Neuronal stem cell (in vitro differentiated cells): ENCODE measurements around the gene ERC2.

Experiments
- DNase-seq: peaks from one replicate; pipeline ENCODE4 v3.0.0-alpha.2; 2013; ENCODE audit warnings: low spot score
- H2AFZ ChIP-seq: one replicate; pipeline ENCODE4 v1.6.1; 2013; ENCODE audit warnings: mild to moderate bottlenecking, low read length, inconsistent platforms
- H2AK5ac ChIP-seq: 2 replicates; pipeline ENCODE4 v1.6.1; 2013; ENCODE audit warnings: low read depth, mild to moderate bottlenecking, inconsistent platforms, low read length, moderate library complexity, mixed read lengths
- H2BK120ac ChIP-seq: 2 replicates; pipeline ENCODE4 v1.6.1; 2013; ENCODE audit warnings: low read depth, mild to moderate bottlenecking, inconsistent platforms, low read length, moderate library complexity, mixed read lengths
- H2BK12ac ChIP-seq: one replicate; pipeline ENCODE4 v1.6.1; 2013; ENCODE audit warnings: low read length, inconsistent platforms
- H2BK15ac ChIP-seq: 2 replicates; pipeline ENCODE4 v1.6.1; 2013; ENCODE audit warnings: mild to moderate bottlenecking, low read length, inconsistent platforms, mixed read lengths
- H2BK5ac ChIP-seq: one replicate; pipeline ENCODE4 v1.6.1; 2013; ENCODE audit warnings: inconsistent platforms, mild to moderate bottlenecking, low read length, moderate library complexity
- H3K14ac ChIP-seq: one replicate; pipeline ENCODE4 v1.6.1; 2013; ENCODE audit warnings: low read length, inconsistent platforms
- H3K18ac ChIP-seq: 2 replicates; pipeline ENCODE4 v1.6.1; 2013; ENCODE audit warnings: low read length, inconsistent platforms
- H3K23ac ChIP-seq: 2 replicates; pipeline ENCODE4 v1.6.1; 2013; ENCODE audit warnings: low read depth, mild to moderate bottlenecking, mixed read lengths, low read length, inconsistent platforms; ENCODE audit not compliant: poor library complexity
- H3K27ac ChIP-seq: replicated peaks from 3 replicates; pipeline ENCODE4 v1.5.1; 2013; ENCODE audit warnings: low read length, inconsistent platforms
- H3K27me3 ChIP-seq, 3 experiments: 2 replicates each; pipeline ENCODE4 v1.6.1; 2013; ENCODE audit warnings: low read length in 3 of 3, mild to moderate bottlenecking in 2 of 3, inconsistent platforms in 1 of 3, low read depth in 1 of 3, mixed read lengths in 1 of 3, moderate library complexity in 1 of 3; ENCODE audit not compliant: control insufficient read depth in 3 of 3, insufficient read depth in 3 of 3
- H3K36me3 ChIP-seq, 2 donors: replicated peaks in 1 of 2; 2 replicates each; pipeline ENCODE4 v1.6.1; 2013; ENCODE audit warnings: low read length in 2 of 2; ENCODE audit not compliant: control insufficient read depth in 2 of 2, insufficient read depth in 2 of 2
- H3K4ac ChIP-seq: 2 replicates; pipeline ENCODE4 v1.6.1; 2013; ENCODE audit warnings: inconsistent platforms, mild to moderate bottlenecking, low read length, moderate library complexity
- H3K4me1 ChIP-seq, 2 donors: 1 replicate in 1 of 2; 2 replicates in 1 of 2; pipeline ENCODE4 v1.6.1; 2013; ENCODE audit warnings: low read length in 2 of 2, low read depth in 1 of 2; ENCODE audit not compliant: control insufficient read depth in 2 of 2, insufficient read depth in 1 of 2
- H3K4me2 ChIP-seq: one replicate; pipeline ENCODE4 v1.6.1; 2013; ENCODE audit warnings: mild to moderate bottlenecking, low read length, inconsistent platforms; ENCODE audit not compliant: insufficient read depth, poor library complexity, severe bottlenecking
- H3K4me3 ChIP-seq, 2 donors: 2 replicates each; pipeline ENCODE4 v1.5.1; 2013; ENCODE audit warnings: low read length in 2 of 2, mild to moderate bottlenecking in 2 of 2, inconsistent platforms in 1 of 2, moderate library complexity in 1 of 2
- H3K79me1 ChIP-seq: one replicate; pipeline ENCODE4 v1.6.1; 2013; ENCODE audit warnings: low read depth, mild to moderate bottlenecking, inconsistent platforms, low read length, moderate library complexity
- H3K9ac ChIP-seq: one replicate; pipeline ENCODE4 v1.6.1; 2013; ENCODE audit warnings: mild to moderate bottlenecking, low read depth, low read length, inconsistent platforms; ENCODE audit not compliant: poor library complexity
- H3K9me3 ChIP-seq, 2 donors: replicated peaks in 1 of 2; 2 replicates each; pipeline versions ENCODE3 to v1.6.1; 2013; ENCODE audit warnings: low read length in 2 of 2, mild to moderate bottlenecking in 2 of 2, inconsistent platforms in 1 of 2, low read depth in 1 of 2, mixed read lengths in 1 of 2, moderate library complexity in 1 of 2; ENCODE audit not compliant: control insufficient read depth in 2 of 2, insufficient read depth in 1 of 2
- H4K8ac ChIP-seq: one replicate; pipeline ENCODE4 v1.6.1; 2013; ENCODE audit warnings: low read depth, mild to moderate bottlenecking, inconsistent platforms, low read length, moderate library complexity
- H4K91ac ChIP-seq: one replicate; pipeline ENCODE4 v1.6.1; 2013; ENCODE audit warnings: low read length, low read depth, mild to moderate bottlenecking, inconsistent platforms; ENCODE audit not compliant: poor library complexity
- WGBS, 2 donors: extraction: QIAGEN DNeasy Blood & Tissue Kit; methylation state at CpG; one replicate each; pipeline ENCODE4 v1.1.7; 2013; ENCODE audit warnings: missing lambda C conversion rate in 2 of 2, mixed read lengths in 1 of 2; ENCODE audit not compliant: insufficient read length in 2 of 2, insufficient replicate concordance in 1 of 2; ENCODE audit errors: extremely low coverage in 2 of 2; 5-methylcytosine and 5-hydroxymethylcytosine counted together

The ERC2 gene

GRCh38 chr3:55620351-55621025, 847.8 kb downstream of the ERC2 start:
- DNase-seq: no peak
- Histone ChIP-seq H3K4ac (no peak overlapping the region), H4K8ac (no peak overlapping the region), H3K27me3 (no peaks in the 10 kb centered on the region), H2AFZ (no peak overlapping the region), H3K9ac (no peak overlapping the region), H2BK12ac (no peak overlapping the region), H3K9me3 (peaks cover 0 to 3% of the 10 kb centered on the region in 2 donors), H3K4me1 (peaks cover 4 to 6% of the 10 kb centered on the region in 2 donors), H3K4me3 (no peak overlapping the region), H4K91ac (no peak overlapping the region), H3K36me3 (no peaks in the 10 kb centered on the region), H3K14ac (no peak overlapping the region), H3K79me1 (no peaks in the 10 kb centered on the region), H3K27ac (no peak overlapping the region), H3K4me2 (no peak overlapping the region), H2BK120ac (no peak overlapping the region), H2BK5ac (no peak overlapping the region), H3K23ac (no peak overlapping the region), H3K18ac (no peak overlapping the region), H2BK15ac (no peak overlapping the region), H2AK5ac (no peak overlapping the region)
- no CpG with 5 or more reads among the region's 12 CpGs for WGBS, 2 donors

DNA sequence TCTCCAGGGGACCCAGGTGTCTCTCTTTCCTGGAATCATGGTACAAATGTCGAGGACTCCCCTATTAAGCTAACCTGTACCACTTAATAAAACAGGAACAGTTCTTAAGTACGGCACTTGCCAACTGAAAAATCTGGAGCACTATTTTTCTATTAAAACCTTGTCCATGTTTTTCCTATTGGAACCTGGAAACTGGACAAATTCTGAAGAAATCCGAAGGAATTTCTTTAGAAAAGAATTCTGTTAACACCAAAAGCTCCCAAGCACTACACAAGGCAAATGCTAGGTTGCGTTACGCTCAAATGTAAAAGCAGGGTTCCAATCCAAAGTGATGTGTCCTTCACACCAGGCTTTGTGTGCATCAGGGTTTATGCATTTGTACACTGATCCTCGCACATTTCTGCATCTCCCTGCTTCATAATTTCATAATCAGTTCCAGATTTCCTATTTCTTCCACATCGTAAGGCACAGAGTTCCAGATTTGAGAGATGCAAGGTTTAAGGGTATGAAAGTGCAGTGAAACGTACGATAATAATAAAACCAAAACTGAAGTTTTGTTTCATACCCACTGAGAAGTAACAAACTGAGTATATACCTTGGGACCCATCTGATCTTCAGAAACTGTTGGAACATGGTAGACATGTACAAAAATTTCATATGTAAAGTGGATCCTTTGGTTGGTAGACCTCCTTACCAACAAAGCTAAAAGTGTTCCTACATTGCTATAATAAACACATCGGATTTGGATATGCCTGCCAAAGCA, 849.0 kb downstream of the ERC2 start:
- H3K4me1 ChIP-seq: peaks cover 6 to 9% of the 10 kb centered on the region in 2 donors
- no peak overlapping the region for H4K8ac ChIP-seq
- H3K23ac ChIP-seq: no peak overlapping the region
- no peaks in the 10 kb centered on the region for H3K79me1 ChIP-seq
- WGBS, 2 donors: no CpG with 5 or more reads among the region's 10 CpGs
- H2BK15ac ChIP-seq: no peak overlapping the region
- H2BK120ac ChIP-seq: no peak overlapping the region
- H2AK5ac ChIP-seq: no peak overlapping the region
- H3K14ac ChIP-seq: no peak overlapping the region
- H3K9ac ChIP-seq: no peak overlapping the region
- H3K36me3 ChIP-seq: no peaks in the 10 kb centered on the region
- H4K91ac ChIP-seq: no peak overlapping the region
- H3K4ac ChIP-seq: no peak overlapping the region
- no peaks in the 10 kb centered on the region for H3K27me3 ChIP-seq
- no peak overlapping the region for H3K4me3 ChIP-seq
- DNase-seq: no peak
- no peak overlapping the region for H2BK5ac ChIP-seq
- H2AFZ ChIP-seq: no peak overlapping the region
- no peak overlapping the region for H3K18ac ChIP-seq
- no peak overlapping the region for H3K27ac ChIP-seq
- no peak overlapping the region for H2BK12ac ChIP-seq
- no peak overlapping the region for H3K4me2 ChIP-seq
- peaks cover 0 to 3% of the 10 kb centered on the region in 2 donors for H3K9me3 ChIP-seq

DNA sequence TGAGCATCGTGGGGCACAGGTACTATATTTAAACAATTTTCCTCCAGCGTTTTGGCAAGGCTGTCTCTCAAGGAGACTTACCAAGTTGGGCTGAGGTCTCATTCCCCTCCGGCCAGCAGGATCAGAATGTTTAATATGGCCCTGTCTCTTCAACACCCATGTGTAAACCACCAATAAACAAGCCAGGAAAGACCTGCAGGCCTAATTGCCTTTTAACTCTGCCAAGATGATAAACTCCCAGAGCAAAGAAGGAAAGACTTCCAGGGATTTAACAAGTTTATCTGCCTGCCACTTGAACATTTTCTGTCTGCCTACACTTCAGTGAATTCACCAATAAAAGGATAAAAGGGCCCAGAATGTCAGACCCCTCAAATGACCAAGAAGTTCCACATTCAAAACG, 850.9 kb downstream of the ERC2 start:
- no peak overlapping the region for H4K91ac ChIP-seq
- H3K18ac ChIP-seq: no peak overlapping the region
- H2BK120ac ChIP-seq: no peak overlapping the region
- H3K27ac ChIP-seq: no peak overlapping the region
- no peak overlapping the region for H2BK15ac ChIP-seq
- WGBS, 2 donors: no CpG with 5 or more reads among the region's 4 CpGs
- H2BK5ac ChIP-seq: no peak overlapping the region
- H3K4me1 ChIP-seq: peaks cover 6 to 9% of the 10 kb centered on the region in 2 donors
- no peak overlapping the region for H2AK5ac ChIP-seq
- DNase-seq: no peak
- no peak overlapping the region for H3K4me2 ChIP-seq
- H3K14ac ChIP-seq: no peak overlapping the region
- H3K79me1 ChIP-seq: no peaks in the 10 kb centered on the region
- no peaks in the 10 kb centered on the region for H3K36me3 ChIP-seq
- no peak overlapping the region for H3K4me3 ChIP-seq
- H3K9ac ChIP-seq: no peak overlapping the region
- H2BK12ac ChIP-seq: no peak overlapping the region
- H2AFZ ChIP-seq: no peak overlapping the region
- no peak overlapping the region for H3K4ac ChIP-seq
- peaks cover 0 to 3% of the 10 kb centered on the region in 2 donors for H3K9me3 ChIP-seq
- no peaks in the 10 kb centered on the region for H3K27me3 ChIP-seq
- no peak overlapping the region for H3K23ac ChIP-seq
- no peak overlapping the region for H4K8ac ChIP-seq

GRCh38 chr3:55616803-55617202, 851.5 kb downstream of the ERC2 start:
- WGBS, 2 donors: no CpG with 5 or more reads among the region's 3 CpGs
- Histone ChIP-seq H3K27ac (no peak overlapping the region), H3K23ac (no peak overlapping the region)

More at GRCh38 chr3:55616803-55617202, 851.5 kb downstream of the ERC2 start:
- no peak overlapping the region for H2AK5ac ChIP-seq
- no peak overlapping the region for H3K14ac ChIP-seq
- H4K8ac ChIP-seq: no peak overlapping the region
- H2BK15ac ChIP-seq: no peak overlapping the region
- H3K4ac ChIP-seq: no peak overlapping the region
- H4K91ac ChIP-seq: no peak overlapping the region
- no peak overlapping the region for H2AFZ ChIP-seq
- no peaks in the 10 kb centered on the region for H3K79me1 ChIP-seq
- no peak overlapping the region for H3K4me3 ChIP-seq
- no peak overlapping the region for H2BK120ac ChIP-seq
- H3K9me3 ChIP-seq: peaks cover 0 to 3% of the 10 kb centered on the region in 2 donors
- H2BK5ac ChIP-seq: no peak overlapping the region
- no peak overlapping the region for H2BK12ac ChIP-seq
- H3K4me2 ChIP-seq: no peak overlapping the region
- H3K4me1 ChIP-seq: peaks cover 8 to 9% of the 10 kb centered on the region in 2 donors
- no peak for DNase-seq
- H3K27me3 ChIP-seq: no peaks in the 10 kb centered on the region
- H3K9ac ChIP-seq: no peak overlapping the region
- H3K18ac ChIP-seq: no peak overlapping the region
- no peaks in the 10 kb centered on the region for H3K36me3 ChIP-seq
